Measurements from ENCODE around the gene SPTBN4.
"Not testable (repeated sequence)": the region's sequence is repeated elsewhere in the genome, so short reads cannot be mapped to it uniquely, and the experiment has no call there.

SPTBN4 gene

DNA sequence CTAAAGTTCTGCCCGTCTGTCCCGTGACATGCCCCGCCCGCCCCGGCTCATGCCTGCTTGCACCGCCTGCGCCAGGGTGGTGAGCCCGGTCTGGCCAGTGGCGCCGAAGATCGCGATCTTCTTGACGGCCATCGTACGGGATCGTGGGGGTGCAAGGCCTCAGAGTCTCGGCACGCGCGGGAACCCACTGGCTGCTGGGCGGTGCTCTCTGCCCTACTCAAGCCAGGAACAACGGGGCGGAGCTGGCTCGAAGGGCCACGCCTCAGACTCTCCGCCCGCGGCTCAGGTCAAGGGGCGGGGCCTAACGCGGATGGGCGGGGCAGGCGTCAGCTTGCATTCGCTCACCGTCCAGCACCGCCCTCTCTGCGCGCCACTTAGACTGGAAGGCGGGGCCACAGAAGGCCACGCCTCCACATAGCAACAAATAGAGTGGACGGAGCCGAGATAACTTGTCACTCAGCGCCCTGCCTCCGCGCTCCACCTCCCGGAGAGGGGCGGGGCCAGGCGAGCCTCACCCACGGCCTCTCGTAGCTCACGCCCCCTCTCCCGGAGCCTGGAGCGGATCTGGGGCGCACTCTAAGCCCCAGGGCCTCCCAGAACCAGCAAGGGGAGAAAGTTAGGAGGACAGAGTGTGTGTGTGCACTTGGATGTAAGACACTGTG lies 1.1 kb upstream of the SPTBN4 start, which contains the start of gene BLVRB:
TSS of gene BLVRB (minus strand) at position 189 of the 662 bp plus-strand sequence. CDS start at position 132, 57 bp downstream.
- DNase-seq, result peak; percentile 89

DNA sequence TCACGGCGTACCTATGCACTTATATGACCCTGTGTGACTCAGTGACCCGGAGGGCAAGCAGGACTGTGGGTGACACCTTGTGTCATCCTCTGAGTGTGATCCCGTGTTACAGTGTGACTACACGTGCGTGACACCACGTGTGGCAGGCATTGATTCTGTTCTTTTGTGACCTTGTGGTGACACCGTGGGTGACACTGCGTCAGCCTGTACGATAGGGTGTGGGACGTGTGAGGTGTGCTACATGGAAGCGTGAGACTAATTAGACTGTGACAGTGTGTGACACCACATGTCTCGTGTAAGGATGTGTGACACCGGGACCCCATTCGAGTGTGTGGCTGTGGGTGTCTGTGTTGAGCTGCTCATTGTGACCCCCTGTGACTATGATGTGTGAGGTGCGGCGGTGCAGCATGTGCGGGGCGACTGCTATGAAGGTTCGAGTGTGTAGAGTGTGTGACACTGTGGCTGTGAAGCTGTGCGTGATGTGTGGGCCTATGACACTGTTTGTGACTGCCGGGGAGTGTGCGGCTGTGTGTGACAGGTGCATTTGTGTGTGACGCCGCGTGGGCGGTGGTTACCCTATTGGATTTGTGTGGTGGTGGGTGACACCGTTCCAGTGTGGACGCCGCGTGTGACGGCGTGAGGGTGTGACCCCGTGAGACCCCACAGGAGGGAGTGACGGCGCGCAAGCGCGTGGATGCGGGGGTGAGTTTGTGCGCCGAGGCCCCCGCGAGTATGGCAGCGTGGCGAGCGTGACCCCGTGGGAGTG lies 399 bp upstream of the SPTBN4 start:
- DNase-seq, result no peak

DNA sequence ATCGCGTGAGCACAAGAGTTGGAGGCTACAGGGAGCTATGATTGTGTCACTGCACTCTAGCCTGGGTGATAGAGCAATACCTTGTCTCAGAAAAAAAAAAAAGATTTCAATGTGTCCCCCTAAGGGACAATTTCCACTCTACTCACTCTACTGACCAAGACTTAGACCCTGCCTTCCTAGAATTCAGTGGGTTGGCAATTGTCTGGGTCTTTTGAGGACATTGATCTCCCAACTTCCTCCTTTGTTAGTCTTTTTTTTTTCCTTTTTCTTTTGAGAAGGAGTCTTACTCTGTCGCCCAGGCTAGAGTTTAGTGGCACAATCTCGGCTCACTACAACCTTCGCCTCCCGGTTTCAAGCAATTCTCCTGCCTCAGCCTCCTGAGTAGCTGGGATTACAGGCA lies 2.2 kb downstream of the SPTBN4 start:
- DNase-seq, result no peak

DNA sequence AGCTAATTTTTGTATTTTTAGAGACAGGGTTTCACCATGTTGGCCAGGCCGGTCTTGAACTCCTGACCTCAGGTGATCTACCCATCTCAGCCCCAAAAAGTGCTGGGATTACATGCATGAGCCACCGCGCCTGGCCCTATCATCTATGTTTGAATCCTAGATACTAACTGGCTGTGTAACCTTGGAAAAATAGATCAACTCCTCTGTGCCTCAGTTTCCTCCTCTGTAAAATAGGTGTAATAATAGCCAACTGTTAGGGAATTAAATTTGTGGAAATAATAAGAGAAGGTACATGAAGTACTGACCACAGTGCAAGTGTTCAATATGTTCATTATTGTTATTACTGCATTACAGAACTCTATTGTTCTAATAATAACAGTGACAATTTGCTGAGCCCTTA lies 4.3 kb downstream of the SPTBN4 start:
- DNase-seq, result no peak

DNA sequence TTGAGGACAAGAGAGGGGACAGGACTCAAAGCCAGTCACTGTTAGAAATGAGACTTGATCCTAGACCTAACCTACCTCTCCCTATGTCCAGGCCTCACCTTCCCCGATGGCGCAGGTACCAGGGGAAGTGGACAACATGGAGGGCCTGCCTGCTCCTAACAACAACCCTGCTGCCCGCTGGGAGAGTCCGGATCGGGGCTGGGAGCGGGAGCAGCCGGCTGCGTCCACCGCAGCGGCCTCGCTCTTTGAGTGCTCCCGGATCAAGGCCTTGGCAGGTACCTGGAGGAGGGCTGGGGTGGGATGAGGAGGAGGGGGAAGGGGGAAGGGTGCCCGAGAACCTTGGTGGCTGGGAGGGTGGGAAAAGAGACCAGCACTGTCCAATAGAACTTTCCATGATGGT lies 5.7 kb downstream of the SPTBN4 start:
- no peak for DNase-seq

DNA sequence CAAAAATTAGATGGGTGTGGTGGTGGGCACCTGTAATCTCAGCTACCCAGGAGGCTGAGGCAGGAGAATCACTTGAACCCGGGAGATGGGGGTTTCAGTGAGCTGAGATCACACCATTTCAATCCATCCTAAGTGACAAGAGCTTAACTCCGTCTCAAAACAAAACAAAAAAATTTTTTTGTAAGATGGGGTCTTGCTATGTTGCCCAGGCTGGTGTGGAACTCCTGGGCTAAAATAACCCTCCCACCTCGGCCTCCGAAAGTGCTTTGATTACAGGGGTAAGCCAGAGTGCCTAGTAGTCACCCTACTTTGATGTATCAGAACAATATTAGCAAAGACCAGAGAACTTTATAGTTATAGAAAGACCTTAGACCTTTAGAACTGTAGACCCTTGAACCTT lies 7.9 kb downstream of the SPTBN4 start:
- no peak for DNase-seq

DNA sequence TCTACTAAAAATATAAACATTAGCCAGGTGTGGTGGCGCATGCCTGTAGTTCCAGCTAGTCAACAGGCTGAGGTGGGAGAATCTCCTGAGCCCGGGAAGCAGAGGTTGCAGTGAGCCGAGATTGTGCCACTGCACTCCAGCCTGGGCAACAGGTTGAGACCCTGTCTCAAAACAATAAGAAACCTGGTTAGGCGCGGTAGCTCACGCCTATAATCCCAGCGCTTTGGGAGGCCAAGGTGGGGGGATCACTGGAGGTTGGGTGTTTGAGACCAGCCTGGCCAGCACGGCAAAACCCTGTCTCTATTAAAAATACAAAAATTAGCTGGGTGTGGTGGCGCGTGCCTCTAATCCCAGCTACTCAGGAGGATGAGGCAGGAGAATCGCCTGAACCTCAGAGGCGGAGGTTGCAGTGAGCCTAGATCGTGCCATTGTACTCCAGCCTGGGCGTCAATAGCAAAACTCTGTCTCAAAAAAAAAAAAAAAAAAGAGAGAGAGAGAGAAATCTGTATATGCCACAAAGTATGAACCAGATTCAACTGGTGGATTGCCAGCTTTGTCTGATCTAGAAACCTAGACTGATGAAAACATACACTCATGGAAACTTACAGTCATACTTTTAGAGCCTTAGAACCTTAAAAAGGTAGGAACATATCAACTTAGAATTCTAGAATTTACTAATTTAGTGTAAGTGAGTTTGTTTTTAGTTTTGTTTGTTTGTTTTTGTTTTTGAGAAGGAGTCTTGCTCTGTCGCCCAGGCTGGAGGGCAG lies 9.3 kb downstream of the SPTBN4 start:
- not testable (repeated sequence) for DNase-seq

DNA sequence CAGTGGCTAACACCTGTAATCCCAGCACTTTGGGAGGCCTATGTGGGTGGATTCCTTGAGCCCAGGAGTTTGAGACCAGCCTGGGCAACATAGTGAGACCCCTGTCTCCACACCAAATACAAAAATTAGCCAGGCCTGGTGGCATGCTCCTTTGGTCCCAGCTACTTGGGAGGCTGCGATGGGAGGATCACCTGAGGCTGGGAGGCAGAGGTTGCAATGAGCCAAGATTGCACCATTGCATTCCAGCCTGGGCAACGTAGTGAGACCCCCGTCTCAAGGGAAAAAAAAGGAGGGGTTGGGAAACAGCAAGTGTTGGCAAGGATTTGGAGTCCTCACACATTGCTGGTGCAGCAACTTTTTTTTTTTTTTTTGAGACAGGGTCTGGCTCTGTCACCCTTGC lies 19.2 kb downstream of the SPTBN4 start:
- DNase-seq, result no peak

DNA sequence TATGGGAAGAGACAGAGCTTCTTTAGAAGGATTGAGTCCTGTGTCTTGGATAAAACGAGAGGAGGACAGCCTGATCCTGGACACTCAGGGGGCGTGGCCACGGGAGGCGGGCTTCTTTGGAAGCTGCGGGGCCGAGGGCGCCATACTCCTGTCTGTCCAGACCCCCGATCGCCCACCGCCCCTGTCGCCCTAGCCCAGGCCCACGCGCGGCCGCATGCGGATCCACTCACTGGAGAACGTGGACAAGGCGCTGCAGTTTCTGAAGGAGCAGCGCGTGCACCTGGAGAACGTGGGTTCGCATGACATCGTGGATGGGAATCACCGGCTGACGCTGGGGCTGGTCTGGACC lies 23.1 kb downstream of the SPTBN4 start:
- no peak for DNase-seq

DNA sequence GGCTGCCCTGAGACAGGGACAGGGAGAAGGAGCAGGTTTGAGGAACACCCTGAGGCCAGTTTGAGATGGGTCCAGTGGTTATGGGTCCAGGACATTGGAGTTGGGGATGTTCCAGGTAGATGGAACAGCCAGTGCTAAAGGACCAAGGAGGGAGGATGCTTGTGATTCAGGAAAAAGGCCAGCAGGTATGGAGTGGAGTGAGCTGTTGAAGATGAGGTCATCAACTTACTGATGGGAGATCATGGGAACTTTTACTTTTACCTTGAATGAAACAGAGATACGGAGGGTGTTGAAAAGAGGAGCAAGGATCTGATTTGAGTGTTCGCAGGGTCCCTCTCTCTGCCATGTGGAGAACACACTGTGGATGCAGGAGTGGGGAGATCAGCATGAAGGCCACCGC lies 25.5 kb downstream of the SPTBN4 start:
- no peak for DNase-seq

DNA sequence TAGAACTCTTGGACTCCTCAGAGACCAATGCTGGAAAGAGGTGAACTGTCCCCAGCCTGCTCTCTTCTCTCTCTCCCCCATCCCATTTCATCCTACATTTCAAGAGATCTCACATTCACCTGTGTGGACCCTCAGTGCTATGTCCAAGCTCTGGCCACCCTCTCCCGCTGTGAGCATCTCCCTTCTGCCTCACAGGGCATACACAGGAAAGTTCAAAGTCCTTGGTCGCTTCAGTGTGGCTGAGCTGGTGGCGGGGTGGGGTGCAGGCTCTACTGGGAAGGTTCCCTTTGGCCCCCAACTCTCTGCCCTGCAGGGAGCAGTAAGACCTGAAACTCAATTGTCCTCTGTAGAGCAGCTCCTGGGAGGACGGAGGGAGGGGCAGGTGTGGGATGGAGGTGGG lies 27.0 kb downstream of the SPTBN4 start:
- DNase-seq, result no peak

DNA sequence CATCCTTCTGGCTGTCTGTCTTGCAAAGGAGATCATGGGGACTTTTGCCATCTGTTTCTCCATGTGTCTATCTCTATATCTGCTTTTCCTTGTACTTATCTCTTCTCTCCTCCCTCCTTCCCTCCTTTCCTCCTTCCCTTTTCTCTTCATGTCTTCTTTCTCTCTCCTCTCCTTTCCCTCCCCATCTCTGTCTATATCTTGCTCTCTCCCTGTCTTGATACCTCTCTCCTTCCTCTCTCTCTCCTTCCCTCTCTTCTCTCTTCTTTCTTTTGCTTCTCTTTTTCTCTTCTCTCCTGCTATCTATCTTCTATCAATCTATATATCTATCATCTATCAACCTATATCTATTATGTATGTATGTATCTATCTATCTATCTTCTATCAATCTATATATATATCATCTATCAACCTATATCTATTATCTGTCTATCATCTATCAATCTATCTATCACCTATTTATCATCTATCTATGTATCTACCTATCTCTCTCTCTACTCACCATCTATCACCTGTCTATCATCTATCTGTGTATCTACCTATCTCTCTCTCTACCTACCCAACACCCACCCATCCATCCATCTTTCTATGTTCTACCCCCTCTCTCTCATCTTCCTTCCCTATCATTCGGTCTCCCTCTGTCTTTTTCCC lies 27.5 kb downstream of the SPTBN4 start:
- no peak for DNase-seq

DNA sequence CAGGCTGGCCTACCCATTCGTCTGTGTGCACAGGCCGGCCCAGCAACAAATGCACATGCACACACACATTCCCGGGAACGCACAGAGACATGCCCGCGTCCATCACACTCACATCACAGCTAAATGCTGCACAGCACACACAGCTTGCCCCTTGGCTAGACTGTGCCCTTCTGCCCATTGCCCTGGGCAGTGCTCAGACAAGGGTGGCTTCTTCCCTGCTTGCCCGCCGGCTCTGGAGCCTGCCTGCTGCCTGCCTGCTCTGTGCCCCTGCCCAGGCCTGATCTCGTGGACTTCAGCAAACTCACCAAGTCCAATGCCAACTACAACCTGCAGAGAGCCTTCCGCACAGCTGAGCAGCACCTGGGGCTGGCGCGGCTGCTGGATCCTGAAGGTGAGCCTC lies 30.4 kb downstream of the SPTBN4 start:
- no peak for DNase-seq

DNA sequence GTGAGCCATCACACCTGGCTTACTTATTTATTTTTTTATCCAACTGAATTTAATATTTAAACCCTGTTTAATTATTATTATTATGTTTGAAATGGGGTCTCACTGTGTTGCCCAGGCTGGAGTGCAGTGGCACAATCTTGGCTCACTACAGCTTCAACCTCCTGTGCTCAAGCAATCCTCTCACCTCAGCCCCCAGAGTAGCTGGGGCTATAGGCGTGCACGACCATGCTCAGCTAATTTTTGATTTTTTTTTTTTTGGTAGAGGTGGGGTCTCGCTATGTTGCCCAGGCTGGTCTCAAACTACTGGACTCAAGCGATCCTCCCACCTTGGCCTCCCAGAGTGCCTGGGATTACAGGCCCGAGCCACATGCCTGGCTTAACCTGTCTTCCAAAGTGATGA lies 32.5 kb downstream of the SPTBN4 start:
- DNase-seq, result no peak

DNA sequence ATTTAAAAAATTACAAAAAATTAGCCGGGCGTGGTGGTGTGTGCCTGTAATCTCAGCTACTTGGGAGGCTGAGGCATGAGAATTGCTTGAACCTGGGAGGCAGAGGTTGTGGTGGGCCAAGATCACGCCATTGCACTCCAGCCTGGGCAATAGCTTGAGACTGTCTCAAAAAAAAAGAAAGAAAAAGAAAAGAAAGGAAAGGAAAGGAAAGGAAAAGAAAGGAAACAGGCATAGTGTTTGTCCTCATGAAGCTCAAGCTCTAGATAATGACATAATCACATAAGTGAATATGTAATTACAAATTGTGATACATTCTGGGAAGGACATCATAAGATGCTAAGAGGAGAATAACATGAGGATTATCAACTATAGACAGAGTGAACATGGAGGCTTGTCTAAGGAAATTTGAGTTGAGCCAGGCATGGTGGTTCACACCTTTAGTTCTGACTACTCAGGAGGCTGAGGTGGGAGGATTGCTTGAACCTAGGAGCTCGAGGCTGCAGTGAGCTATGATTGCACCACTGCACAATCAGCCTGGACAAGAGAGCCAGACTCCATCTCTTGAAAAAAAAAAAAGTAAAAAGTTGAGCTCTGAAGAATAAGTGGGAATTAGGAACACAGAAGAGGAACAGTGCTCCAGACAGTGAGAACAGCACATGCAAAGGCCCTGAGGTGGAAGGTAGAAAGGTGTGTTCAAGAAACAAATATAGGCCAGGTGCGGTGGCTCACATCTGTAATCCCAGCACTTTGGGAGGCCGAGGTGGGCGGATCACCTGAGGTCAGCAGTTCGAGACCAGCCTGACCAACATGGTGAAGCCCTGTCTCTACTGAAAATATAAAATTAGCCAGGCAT lies 34.1 kb downstream of the SPTBN4 start:
- DNase-seq, result not testable (repeated sequence)

DNA sequence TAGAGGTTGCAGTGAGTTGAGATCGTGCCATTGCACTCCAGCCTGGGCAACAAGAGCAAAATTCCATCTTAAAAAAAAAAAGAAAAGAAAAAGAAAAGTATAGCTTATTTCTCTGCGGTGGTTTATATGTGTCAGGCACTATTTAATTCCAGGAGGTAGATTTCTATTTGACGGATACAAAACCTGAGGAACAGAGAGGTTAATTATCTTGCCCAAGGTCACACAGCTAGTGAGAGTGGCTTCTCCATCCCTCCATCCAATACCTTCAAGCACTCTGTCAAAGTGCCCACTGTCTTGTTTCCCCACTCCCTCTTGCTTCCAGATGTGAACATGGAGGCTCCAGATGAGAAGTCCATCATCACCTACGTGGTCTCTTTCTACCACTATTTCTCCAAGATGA lies 34.8 kb downstream of the SPTBN4 start:
- no peak for DNase-seq

DNA sequence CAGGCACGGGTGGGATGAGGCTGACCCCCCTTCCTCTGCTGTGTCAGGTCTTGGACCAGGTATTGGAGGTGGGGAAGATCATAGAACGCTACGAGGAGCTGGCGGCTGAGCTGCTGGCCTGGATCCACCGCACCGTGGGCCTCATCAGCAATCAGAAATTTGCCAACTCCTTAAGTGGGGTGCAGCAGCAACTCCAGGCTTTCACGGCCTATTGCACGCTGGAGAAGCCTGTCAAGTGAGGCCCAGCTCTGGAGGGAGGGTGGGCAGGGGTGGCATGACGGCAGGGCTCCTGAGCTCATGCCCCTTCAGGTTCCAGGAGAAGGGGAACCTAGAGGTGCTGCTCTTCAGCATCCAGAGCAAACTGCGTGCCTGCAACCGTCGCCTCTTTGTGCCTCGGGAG lies 35.3 kb downstream of the SPTBN4 start:
- no peak for DNase-seq

DNA sequence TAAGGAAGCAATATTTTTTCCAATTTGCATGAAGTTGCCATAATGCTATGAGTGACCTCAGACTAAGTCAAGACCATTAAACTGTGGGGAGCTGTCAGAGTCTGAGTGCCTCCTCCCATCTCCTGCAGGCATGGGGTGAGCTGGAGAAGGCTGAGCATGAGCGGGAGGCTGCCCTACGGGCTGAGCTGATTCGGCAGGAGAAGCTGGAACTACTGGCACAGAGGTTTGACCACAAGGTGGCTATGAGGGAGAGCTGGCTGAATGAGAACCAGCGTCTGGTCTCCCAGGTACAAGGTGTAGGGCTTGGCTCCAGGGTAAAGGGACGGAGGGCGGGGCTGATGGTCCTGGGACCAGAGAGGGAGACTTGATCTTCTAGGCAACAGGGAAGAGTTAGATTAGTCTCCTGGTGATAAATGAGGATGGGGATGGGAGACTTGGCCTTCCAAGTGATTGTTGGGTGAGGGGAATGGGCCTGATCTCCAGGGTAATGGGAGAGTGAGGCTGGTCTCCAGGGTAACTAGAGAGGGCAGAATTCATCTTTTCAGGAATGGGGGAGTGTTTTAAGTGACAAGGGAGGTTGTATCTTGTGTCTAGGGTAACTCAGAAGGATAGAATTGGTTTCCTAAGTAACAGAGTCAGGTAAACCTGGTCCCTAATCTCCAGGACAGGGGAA lies 36.0 kb downstream of the SPTBN4 start:
- no peak for DNase-seq

DNA sequence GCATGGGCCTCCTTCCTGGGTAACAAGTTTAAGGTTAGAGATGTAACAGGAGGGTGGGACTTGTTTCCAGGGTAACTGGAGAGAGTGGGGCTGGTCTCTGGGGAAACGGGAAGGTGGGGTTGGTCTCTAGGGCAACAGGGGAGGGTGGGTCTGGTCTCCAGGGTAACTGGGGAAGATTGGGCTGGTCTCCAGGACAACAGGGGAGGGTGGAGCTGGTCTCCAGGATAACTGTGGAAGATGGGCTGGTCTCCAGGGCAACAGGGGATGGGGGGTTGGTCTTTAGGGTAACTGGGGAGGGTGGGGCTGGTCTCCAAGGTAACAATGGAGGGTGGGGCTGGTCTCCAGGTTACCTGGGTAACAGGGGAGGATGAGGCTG lies 36.5 kb downstream of the SPTBN4 start:
- no peak for DNase-seq

DNA sequence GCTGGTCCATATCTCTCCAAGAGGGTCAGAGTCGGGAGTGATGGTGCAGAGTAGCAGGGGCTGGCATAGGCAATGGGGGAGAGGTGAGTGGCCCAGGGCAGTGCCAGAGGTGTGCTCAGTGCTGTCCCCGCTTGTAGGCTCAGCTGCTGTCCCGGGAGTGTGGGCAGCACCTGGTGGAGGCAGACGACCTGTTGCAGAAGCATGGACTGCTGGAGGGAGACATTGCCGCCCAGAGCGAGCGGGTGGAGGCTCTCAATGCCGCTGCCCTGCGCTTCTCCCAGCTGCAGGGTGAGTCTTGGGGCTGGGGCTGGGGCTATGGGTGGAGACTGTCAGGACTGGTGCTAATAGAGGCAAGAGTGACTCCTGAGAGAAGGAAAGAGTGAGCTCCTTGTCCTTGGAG lies 39.3 kb downstream of the SPTBN4 start:
- DNase-seq, result no peak

DNA sequence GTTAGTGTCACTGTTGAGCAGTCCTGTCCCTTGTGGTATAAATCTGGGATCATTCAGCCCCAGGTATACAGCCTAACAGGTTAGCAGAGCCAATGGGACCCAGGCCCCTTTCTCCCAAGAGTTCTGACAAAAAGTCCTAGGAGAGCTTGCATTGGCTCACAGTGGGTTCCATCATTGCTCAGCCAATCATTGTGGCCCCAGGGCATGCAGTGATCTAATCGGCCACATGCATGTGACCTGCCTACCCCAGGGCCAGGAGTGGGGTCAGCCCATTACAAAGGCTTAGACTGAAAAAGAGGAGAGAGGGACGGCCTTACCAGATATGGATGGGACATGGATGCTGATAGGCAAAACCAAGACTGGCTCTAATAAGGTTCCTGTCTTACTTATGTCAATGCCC lies 41.1 kb downstream of the SPTBN4 start:
- DNase-seq, result no peak

DNA sequence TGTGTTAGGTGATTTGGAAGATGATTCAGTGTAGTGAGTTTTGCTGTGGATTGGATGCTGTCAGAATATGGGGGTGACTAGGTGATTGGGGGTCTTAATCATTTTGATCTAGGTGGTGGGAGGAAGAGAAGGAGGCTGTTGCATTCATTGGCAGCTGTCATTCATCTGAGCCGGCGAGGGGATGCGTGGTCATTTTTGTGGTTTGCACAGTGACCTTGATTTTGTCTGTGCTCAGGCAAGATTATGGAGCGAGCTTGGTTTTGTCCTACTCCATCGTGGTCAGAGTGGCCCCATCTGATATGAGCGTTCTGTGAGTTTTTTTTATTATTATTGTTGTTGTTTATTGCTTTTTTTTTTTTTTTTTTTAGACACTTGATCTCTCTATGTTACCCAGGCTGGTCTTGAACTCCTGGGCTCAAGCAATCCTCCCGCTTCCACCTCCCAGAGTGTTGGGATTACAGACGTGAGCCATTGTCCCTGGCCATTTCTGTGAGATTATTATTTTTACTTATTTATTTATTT lies 42.0 kb downstream of the SPTBN4 start:
- no peak for DNase-seq

Data from NCI-H510A (cell line).